HepG2 (cell line): Measurements from ENCODE around the gene CUL1. TPM values are rescaled to one million over a fixed set of nuclear protein-coding genes. Genes with fewer than 3 reads are reported as not detected.

Experiments
- ATAC-seq: fragments of 200-7000 bp; cut with Tn5 transposase; 3 replicates; pipeline ENCODE4 v1.9.1; 2020; ENCODE audit warnings: mild to moderate bottlenecking, moderate library complexity
- BruUV-seq: library from RNA; stranded (reverse); fragments of 400-500 nt; replicated peaks from 2 replicates; lab custom pipeline; 2021; lab: Mats Ljungman, UMichigan
- CTCF ChIA-PET: fragments of 300-600 bp; formaldehyde crosslinking; extraction: SDS; loops from one replicate; lab custom pipeline; 2021; ENCODE audit warnings: low total read pairs, inconsistent platforms, low intra/inter-chr PET ratio; lab: Yijun Ruan, JAX
- POLR2A ChIA-PET: fragments of 350-600 bp; sonication (Branson Sonifier 250); formaldehyde crosslinking; loops from one replicate; lab custom pipeline; 2020; ENCODE audit warnings: antibody characterized with exemption, inconsistent platforms; lab: Yijun Ruan, JAX
- DNase-seq: peaks from one replicate; pipeline ENCODE4 v3.0.0-alpha.2; 2015; ENCODE audit warnings: low spot score
- FAIRE-seq: peaks from 3 replicates; lab custom pipeline; 2011; peaks lifted over from hg19 to GRCh38; lab: Jason Lieb, UNC
- H2AFZ ChIP-seq: one replicate; pipeline ENCODE4 v1.6.1; 2011; ENCODE audit warnings: low read length, inconsistent platforms
- H3K27ac ChIP-seq: fragments of 300-600 bp; 3 replicates; pipeline ENCODE4 v1.8.0; 2011; ENCODE audit warnings: mixed run types, mild to moderate bottlenecking, mixed read lengths, low read length, inconsistent platforms; ENCODE audit not compliant: insufficient read depth; ENCODE audit errors: extremely low read length
- H3K27me3 ChIP-seq, 2 experiments: fragments of 200-600 bp in 1 of 2; 2 replicates in 1 of 2; 3 replicates in 1 of 2; pipeline versions ENCODE4 v1.6.0 to v1.8.0; 2011; ENCODE audit warnings: low read length in 2 of 2, mild to moderate bottlenecking in 2 of 2, moderate library complexity in 2 of 2, inconsistent platforms in 1 of 2; ENCODE audit not compliant: insufficient read depth in 2 of 2, control insufficient read depth in 1 of 2
- H3K36me3 ChIP-seq, 2 experiments: fragments of 200-600 bp in 1 of 2; replicated peaks in 1 of 2; 2 replicates in 1 of 2; 3 replicates in 1 of 2; pipeline versions ENCODE4 v1.5.1 to v1.8.0; 2011; ENCODE audit warnings: low read length in 2 of 2, inconsistent platforms in 1 of 2; ENCODE audit not compliant: insufficient read depth in 2 of 2, control insufficient read depth in 1 of 2
- H3K4me1 ChIP-seq: 2 replicates; pipeline ENCODE4 v1.5.1; 2012; ENCODE audit warnings: low read length, inconsistent platforms; ENCODE audit not compliant: insufficient read depth
- H3K4me2 ChIP-seq: 2 replicates; pipeline ENCODE4 v1.6.0; 2011; ENCODE audit warnings: low read depth, low read length, inconsistent platforms
- H3K4me3 ChIP-seq, 3 experiments: fragments of 200-600 bp in 1 of 3; sonication (generic), shearing (Covaris generic) in 1 of 3; replicated peaks in 1 of 3; 2 replicates each; pipeline ENCODE4 v1.5.1; 2011 to 2016; ENCODE audit warnings: low read length in 3 of 3, inconsistent platforms in 2 of 3, low read depth in 2 of 3, mild to moderate bottlenecking in 2 of 3, control low read depth in 1 of 3, mixed read lengths in 1 of 3; ENCODE audit not compliant: insufficient read depth in 1 of 3
- H3K79me2 ChIP-seq: one replicate; pipeline ENCODE4 v1.6.1; 2011; ENCODE audit warnings: low read length, inconsistent platforms; ENCODE audit not compliant: insufficient read depth
- H3K9ac ChIP-seq: 2 replicates; pipeline ENCODE4 v1.6.0; 2011; ENCODE audit warnings: mild to moderate bottlenecking, low read depth, low read length, inconsistent platforms; ENCODE audit not compliant: insufficient read depth
- H3K9me3 ChIP-seq: 2 replicates; pipeline ENCODE4 v1.5.1; 2012; ENCODE audit warnings: mild to moderate bottlenecking, low read length
- H4K20me1 ChIP-seq: 2 replicates; pipeline ENCODE4 v1.6.0; 2011; ENCODE audit warnings: inconsistent platforms, mild to moderate bottlenecking, low read length, moderate library complexity; ENCODE audit not compliant: insufficient read depth
- BRD4 ChIP-seq: sonication (generic); formaldehyde crosslinking; IDR thresholded peaks from 2 replicates; pipeline ENCODE4 v1.4.0; 2020; ENCODE audit warnings: missing genetic modification reagents
- ELF3 ChIP-seq: IDR thresholded peaks from 2 replicates; pipeline ENCODE4 v1.6.1; 2016; ENCODE audit warnings: missing genetic modification reagents, missing compliant biosample characterization
- KDM5B ChIP-seq: sonication (generic); formaldehyde crosslinking; IDR thresholded peaks from 2 replicates; pipeline ENCODE4 v1.4.0; 2020; ENCODE audit warnings: missing genetic modification reagents, mild to moderate bottlenecking, borderline replicate concordance
- RAD21 ChIP-seq: fragments of 450-650 bp; formaldehyde crosslinking; IDR thresholded peaks from 2 replicates; pipeline ENCODE4 v1.5.0; 2020; ENCODE audit warnings: mild to moderate bottlenecking
- RARA ChIP-seq: IDR thresholded peaks from 2 replicates; pipeline ENCODE4 v1.6.1; 2016; ENCODE audit warnings: missing genetic modification reagents, missing compliant biosample characterization
- RFX1 ChIP-seq: fragments of 450-650 bp; IDR thresholded peaks from 2 replicates; pipeline ENCODE4 v1.6.1; 2017
- SKI ChIP-seq: fragments of 450-650 bp; IDR thresholded peaks from one replicate; pipeline ENCODE4 v1.6.1; 2018; ENCODE audit warnings: mild to moderate bottlenecking; ENCODE audit not compliant: partially characterized antibody
- SP4 ChIP-seq: sonication (generic); formaldehyde crosslinking; IDR thresholded peaks from 2 replicates; pipeline ENCODE4 v1.8.1; 2023; ENCODE audit warnings: mild to moderate bottlenecking, missing genetic modification reagents
- ZNF124 ChIP-seq: sonication (generic); formaldehyde crosslinking; IDR thresholded peaks from 2 replicates; pipeline ENCODE4 v1.4.0; 2020; ENCODE audit warnings: missing genetic modification reagents
- ZNF547 ChIP-seq: sonication (generic); formaldehyde crosslinking; IDR thresholded peaks from 2 replicates; pipeline ENCODE4 v1.5.1; 2020; ENCODE audit warnings: mild to moderate bottlenecking, missing genetic modification reagents
- ZNF670 ChIP-seq: sonication (generic); formaldehyde crosslinking; IDR thresholded peaks from 2 replicates; pipeline ENCODE4 v1.8.0; 2022; ENCODE audit warnings: mild to moderate bottlenecking, missing genetic modification reagents, borderline replicate concordance
- ZNF7 ChIP-seq: IDR thresholded peaks from 2 replicates; pipeline ENCODE4 v1.6.1; 2016; ENCODE audit warnings: missing biosample characterization, missing genetic modification reagents
- ZNF746 ChIP-seq: sonication (generic); formaldehyde crosslinking; IDR thresholded peaks from 2 replicates; pipeline ENCODE4 v1.8.0; 2022; ENCODE audit warnings: mild to moderate bottlenecking, missing genetic modification reagents
- ZSCAN12 ChIP-seq: sonication (generic); formaldehyde crosslinking; IDR thresholded peaks from 2 replicates; pipeline ENCODE4 v1.9.0; 2021; ENCODE audit warnings: mild to moderate bottlenecking, missing genetic modification reagents
- WGBS: methylation state at CpG from one replicate; pipeline ENCODE4 v1.1.6; 2017; ENCODE audit warnings: low lambda C conversion rate; 5-methylcytosine and 5-hydroxymethylcytosine counted together
- in situ Hi-C: cut with HindIII; loops from 2 replicates; pipeline ENCODE4 v1.10.0; 2017; ENCODE audit warnings: low pct_unique_long_range_greater_than_20kb; ENCODE audit not compliant: extremely low pct_ligation_motif_present
- intact Hi-C: fragments of 100-400 bp; cut with micrococcal nuclease; formaldehyde crosslinking; loops from one replicate; pipeline ENCODE4 v1.10.0; 2022; ENCODE audit not compliant: unreplicated experiment
- polyA plus RNA-seq, 8 experiments: library from polyadenylated mRNA; depleted of rRNA in 3 of 8; stranded (reverse) in 7 of 8; unstranded in 1 of 8; fragments of >200 nt; fragmentation: Illumina TruSeq in 4 of 8; extraction: Trizol in 4 of 8; gene quantifications; 2 replicates each; pipeline versions ENCODE4 v1.2.1 to v1.2.3, GENCODE V29; 2011 to 2016; ENCODE audit warnings: low read depth in 4 of 8, missing spikeins in 1 of 8, mixed read lengths in 1 of 8; ENCODE audit not compliant: insufficient read depth in 1 of 8
- total RNA-seq, 5 experiments: library from RNA; depleted of rRNA; stranded (reverse); fragments of >200 nt; fragmentation: Illumina TruSeq; extraction: Trizol; gene quantifications; 2 replicates each; pipeline ENCODE4 v1.2.3, GENCODE V29; 2016; ENCODE audit warnings: low read depth in 1 of 5
- TF ChIP-seq, protein P1 (sequence below): IDR thresholded peaks from 2 replicates; pipeline ENCODE4 v1.6.1; 2012; ENCODE audit warnings: low read depth, low read length, improper control_type of control experiment
- TF ChIP-seq, protein P2 (sequence below): sonication (generic); formaldehyde crosslinking; IDR thresholded peaks from 2 replicates; pipeline ENCODE4 v1.4.0; 2020; ENCODE audit warnings: mild to moderate bottlenecking, missing genetic modification reagents

The CUL1 gene
- total and polyA plus RNA-seq, 2 of the 13 experiments (the other 11 are each of a cell fraction or from before 2014, with no cell fraction given), result 30.1 to 45.9 TPM

DNA sequence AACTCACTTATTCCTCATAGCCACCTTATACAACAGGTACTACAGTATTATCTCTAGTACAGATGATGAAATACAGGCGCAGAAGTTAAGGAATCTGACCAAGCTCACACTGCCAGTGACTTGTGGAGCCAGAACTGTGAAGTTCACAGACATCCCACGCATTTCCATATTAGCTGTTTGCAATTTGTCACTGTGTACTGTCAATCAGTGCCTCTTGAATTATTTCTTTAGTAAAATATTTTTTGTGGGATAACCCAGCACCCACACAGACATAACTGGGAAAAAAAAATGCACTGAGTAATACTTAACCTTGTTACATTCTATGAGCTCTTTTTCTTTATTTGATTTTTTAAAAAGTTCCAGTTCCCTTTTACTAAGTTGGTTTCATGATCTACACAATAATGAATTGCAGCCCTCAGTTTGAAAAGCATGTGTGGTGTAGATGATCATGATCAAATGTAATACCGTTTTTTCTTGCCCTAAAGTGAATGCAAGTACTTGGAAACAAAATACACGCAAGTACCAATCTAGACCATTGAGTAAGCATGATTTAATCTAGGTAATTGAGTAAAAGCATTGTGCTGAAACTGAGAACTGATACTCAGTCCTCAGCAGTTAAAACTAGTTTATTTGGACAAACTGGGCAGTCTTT is 14.1 kb downstream of the CUL1 start:
- DNase-seq (no peak), FAIRE-seq (no peak), ATAC-seq (no peak)
- no peak overlapping the region for H3K27ac ChIP-seq
- no peak for TF ChIP-seq RFX1
- TF ChIP-seq ZSCAN12 (CRISPR knock-in tag), result no peak
- no peak for TF ChIP-seq ZNF547 (CRISPR knock-in tag)
- TF ChIP-seq ZNF7 (CRISPR knock-in tag), result no peak
- TF ChIP-seq RAD21 (CRISPR knock-in tag), result no peak
- TF ChIP-seq BRD4 (CRISPR knock-in tag), result no peak
- TF ChIP-seq ZNF746 (CRISPR knock-in tag), result no peak
- TF ChIP-seq SP4 (CRISPR knock-in tag), result no peak
- TF ChIP-seq, protein P1, sequence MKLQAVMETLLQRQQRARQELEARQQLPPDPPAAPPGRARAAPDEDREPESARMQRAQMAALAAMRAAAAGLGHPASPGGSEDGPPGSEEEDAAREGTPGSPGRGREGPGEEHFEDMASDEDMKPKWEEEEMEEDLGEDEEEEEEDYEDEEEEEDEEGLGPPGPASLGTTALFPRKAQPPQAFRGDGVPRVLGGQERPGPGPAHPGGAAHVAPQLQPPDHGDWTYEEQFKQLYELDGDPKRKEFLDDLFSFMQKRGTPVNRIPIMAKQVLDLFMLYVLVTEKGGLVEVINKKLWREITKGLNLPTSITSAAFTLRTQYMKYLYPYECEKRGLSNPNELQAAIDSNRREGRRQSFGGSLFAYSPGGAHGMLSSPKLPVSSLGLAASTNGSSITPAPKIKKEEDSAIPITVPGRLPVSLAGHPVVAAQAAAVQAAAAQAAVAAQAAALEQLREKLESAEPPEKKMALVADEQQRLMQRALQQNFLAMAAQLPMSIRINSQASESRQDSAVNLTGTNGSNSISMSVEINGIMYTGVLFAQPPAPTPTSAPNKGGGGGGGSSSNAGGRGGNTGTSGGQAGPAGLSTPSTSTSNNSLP, result no peak
- no peak for TF ChIP-seq ZNF670 (CRISPR knock-in tag)
- TF ChIP-seq ELF3, result no peak
- TF ChIP-seq SKI, result no peak
- no peak for TF ChIP-seq KDM5B (CRISPR knock-in tag)
- TF ChIP-seq RARA (CRISPR knock-in tag), result no peak
- no peak for TF ChIP-seq ZNF124
- TF ChIP-seq, protein P2, sequence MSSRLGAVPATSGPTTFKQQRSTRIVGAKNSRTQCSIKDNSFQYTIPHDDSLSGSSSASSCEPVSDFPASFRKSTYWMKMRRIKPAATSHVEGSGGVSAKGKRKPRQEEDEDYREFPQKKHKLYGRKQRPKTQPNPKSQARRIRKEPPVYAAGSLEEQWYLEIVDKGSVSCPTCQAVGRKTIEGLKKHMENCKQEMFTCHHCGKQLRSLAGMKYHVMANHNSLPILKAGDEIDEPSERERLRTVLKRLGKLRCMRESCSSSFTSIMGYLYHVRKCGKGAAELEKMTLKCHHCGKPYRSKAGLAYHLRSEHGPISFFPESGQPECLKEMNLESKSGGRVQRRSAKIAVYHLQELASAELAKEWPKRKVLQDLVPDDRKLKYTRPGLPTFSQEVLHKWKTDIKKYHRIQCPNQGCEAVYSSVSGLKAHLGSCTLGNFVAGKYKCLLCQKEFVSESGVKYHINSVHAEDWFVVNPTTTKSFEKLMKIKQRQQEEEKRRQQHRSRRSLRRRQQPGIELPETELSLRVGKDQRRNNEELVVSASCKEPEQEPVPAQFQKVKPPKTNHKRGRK (CRISPR knock-in tag), result no peak
- in situ Hi-C loops (no loop called here), intact Hi-C loops (no loop called here)
- H3K79me2 ChIP-seq, result peaks cover 96% of the 10 kb centered on the region
- POLR2A ChIA-PET, result interaction anchor here (0.7 kb wide), 1 partner anchor 8 kb away, joined by 3 read pairs; no protein-coding TSS in a partner anchor
- no TSS peak for BruUV-seq
- H3K4me3 ChIP-seq, result no peak overlapping the region
- no peaks in the 10 kb centered on the region; a peak in 1 of 5 replicates for H3K36me3 ChIP-seq
- H3K9me3 ChIP-seq, result no peaks in the 10 kb centered on the region
- peaks cover 19% of the 10 kb centered on the region for H4K20me1 ChIP-seq
- peaks cover 19% of the 10 kb centered on the region for H3K4me1 ChIP-seq
- WGBS, result 95% methylated on average over 4 of the region's 4 CpGs
- no peak overlapping the region for H3K4me2 ChIP-seq
- no peak overlapping the region for H3K9ac ChIP-seq
- CTCF ChIA-PET, result no interaction called here
- no peak overlapping the region for H2AFZ ChIP-seq
- no peaks in the 10 kb centered on the region; a peak in 1 of 5 replicates for H3K27me3 ChIP-seq
